SHP77 (cell line): ENCODE measurements around the gene GOLGA5.
A peak's percentile ranks its signal among the peaks of the same experiment; 100 is the strongest.
"Not testable (repeated sequence)": the region's sequence is repeated elsewhere in the genome, so short reads cannot be mapped to it uniquely, and the experiment has no call there.

Experiments
- DNase-seq, 2 experiments: peaks; one replicate each; lab custom pipeline; 2025; lab: John Stamatoyannopoulos, UW

GOLGA5 gene

DNA sequence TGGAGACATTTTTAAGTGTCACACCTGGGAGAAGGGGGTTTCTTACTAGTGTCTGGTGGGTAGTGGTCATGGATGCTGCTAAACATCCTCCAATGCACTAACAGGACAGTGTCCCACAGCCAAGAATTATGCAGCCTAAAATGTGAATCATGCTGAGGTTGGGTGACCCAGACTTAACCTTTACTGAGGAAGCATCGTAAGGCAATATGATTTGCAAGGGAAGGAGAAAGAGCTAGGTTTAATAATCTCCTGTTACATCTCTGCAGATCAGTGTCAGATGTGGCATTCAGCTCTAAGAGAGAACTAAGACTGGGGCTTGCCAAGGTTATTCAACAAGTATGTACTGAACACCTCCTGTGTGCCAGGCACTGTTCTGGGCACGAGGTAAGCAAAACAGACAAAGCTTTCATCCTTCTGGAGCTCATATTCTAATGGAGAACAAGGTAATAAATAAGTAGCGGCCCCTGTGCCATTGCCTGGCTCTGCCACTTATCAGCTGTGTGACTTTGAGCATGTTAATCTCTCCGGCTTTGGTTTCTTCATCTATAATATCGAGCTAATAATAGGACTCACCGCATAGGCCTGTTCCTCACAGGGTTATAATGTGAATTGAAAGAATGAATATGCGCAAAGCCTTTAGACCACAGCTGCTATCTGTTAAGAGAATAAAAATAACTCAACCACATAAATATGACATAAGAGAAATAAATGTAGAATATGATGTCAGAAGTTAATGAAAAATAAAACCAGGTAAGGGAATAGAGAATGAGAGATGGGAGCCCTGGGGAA lies 13.5 kb upstream of the GOLGA5 start:
- no peak for DNase-seq

DNA sequence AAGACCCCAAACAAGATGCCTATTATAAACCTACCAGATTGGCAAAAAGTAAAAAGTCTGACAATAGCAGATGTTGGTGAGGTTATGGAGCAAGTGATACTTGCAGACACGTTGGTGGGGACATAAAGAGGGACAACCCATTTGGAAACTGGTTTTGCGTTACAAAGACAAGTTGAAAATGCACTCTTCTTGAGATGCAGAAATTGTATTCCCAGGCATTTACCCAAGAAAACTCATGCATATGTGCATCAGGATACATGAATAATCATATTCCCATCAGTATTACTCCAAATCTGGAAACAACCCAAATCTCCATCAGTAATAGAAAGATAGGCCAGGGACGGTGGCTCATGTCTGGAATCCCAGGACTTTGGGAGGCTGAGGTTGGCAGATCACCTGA lies 12.8 kb upstream of the GOLGA5 start:
- no peak for DNase-seq

DNA sequence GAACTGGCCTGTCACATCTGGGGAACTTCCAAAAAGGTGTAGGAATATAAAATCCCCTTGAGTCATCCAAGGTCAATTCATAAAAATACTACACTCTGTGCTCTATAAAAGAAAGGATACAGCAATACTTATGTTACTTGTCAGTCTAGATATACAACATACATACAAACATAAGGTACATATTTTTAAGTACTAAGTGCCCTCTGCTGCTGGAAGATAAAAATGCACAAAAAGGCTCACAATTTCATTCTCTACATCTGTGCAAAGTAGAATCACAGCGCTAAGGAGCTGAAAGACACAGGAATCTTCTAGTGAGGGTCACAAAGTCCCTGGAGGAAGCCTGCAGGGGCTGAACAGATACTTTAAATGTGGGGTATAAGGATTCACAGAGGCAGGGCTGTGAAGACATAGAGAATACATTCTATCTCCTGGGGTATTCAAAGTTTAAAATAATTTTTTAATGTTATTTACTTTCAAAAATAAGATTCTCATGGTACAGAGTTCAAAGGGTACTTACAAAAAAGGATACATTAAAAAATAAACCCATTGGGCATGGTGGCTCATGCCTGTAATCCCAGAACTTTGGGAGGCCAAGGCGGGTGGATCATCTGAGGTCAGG lies 10.2 kb upstream of the GOLGA5 start:
- peak; percentile 38 to 40 for DNase-seq

DNA sequence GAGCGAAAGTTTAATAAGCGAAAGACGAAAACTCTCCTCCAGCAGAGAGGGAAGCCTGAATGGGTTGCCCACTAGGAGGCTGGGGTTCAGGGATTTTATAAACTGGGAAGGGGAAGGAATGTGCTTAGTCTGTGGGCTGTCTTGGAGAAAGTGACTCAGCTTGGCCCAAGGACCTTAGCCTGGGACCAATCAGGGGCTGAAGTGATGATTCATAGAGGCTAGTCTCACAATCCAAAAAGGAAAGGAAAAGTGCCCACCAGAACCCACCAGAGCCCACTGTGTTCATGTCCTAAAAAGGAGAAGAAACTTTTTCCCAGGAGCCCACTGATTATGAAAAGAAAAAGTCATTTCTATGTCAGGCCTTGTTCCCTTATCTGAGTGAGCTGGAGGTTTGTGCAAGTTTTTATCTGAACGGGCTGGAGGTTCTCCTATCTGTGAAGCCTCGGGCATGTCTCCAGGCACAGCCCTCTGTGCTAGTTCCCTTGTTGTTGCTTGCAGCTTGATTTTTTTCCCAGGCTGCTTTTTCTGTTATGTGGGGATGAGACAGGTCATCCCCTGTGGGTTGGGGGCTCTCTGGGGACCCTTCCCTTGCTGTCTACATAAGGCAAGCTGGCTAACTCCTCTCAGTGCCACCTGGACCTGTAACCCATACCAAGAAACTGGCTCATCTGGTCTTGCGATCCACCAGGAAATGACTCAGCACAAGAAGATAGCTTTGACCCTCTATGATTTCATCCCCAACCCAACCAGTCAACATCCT lies 8.3 kb upstream of the GOLGA5 start:
- no peak for DNase-seq

DNA sequence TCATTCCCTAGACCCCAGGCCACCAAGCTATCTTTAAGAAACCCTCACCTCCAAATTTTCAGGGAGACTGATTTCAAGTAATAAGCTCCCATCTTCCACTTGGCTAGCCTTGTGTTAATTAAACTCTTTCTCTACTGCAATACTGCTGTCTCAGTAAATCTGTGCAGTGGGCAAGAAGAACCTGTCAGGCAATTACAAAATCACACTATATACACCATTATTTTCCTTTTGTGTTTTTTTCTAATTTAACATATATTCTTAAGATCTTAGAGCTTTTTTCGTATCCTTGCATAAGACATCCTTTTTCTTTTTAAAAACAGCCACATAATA lies 7.7 kb upstream of the GOLGA5 start:
- no peak for DNase-seq

DNA sequence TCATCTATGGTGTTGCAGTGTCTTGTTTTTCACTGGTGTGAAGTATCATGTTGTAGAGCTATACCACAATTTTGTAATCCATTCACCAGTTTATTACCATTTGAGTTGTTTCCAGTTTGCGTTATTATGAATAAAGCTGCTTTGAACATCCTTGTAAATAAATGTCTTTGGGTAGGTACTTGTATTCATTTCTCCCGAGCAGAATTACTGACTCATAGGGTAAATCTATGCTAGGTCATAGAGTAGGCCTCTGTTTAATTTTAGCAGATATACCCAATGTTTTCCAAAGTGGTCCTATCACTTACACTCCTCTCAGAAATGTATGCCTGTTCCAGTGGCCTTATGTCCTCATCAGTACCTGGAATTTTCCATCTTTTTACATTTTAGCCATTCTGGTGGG lies 6.6 kb upstream of the GOLGA5 start:
- DNase-seq, result no peak

DNA sequence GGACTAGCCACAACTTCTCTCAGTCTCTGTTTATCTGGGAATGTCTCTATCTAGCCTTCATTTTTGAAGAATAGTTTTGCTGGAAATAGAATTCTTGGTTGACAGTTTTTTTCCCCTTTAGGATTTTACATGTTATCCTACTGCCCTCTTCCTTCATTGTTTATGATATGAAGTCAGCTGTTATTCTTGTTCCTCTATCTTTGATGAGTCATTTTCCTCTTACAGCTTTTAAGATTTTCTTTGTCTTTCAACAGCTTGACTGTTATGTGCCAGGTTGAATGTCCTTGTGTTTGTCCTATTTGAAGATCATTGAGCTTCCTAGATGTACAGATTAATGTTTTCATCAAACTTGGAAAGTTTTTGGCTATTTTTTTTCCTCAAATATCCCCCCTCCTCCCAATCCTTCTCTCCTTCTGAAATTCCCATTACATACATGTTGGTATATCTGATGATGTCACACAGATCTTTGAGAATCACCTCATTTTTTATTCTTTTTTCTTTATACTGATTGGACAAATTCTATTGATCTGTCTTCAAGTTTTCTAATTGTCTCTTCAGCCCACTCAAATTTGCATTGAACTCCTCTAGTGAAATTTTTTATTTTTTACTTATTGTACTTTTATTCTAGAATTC lies 4.5 kb upstream of the GOLGA5 start:
- DNase-seq, result no peak

DNA sequence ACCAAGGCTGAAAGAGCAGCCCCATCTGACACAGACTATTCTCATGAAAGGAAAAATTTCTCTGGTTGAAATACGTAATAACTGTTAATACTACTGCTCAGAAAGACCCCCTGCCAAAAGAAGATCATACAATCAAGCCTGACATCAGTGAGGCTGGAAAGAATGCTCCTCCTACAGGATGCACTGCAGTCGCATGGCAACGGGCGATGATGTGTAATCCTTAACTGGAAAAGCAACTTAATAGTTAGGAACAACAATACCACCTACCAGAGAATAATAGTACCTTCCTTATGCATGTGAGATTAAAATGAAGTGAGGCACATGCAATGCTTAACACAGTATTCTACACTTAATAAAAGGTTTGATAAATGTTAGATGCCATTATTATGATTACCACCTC lies 1.2 kb upstream of the GOLGA5 start:
- peak; percentile 6 to 9 for DNase-seq

DNA sequence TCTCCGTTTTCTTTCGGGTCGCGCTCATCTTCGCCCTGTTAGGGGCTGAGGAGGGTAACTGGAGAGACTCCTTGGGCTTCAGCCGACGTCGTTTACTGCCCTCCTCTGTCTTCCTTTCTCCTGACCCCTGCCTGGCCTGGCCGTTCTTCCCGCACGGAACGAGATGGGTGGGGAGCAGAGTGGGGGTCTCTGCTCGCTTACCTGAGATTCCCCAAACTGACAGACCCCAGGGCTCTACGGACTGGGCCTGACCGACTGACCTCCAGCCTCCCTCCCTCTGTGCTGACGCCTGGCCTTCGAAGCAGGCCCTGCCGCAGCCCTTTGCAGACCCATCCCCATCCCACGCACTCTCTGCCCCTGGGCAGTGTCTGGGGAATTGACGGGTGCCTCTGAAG lies 439 bp downstream of the GOLGA5 start:
- no peak for DNase-seq

DNA sequence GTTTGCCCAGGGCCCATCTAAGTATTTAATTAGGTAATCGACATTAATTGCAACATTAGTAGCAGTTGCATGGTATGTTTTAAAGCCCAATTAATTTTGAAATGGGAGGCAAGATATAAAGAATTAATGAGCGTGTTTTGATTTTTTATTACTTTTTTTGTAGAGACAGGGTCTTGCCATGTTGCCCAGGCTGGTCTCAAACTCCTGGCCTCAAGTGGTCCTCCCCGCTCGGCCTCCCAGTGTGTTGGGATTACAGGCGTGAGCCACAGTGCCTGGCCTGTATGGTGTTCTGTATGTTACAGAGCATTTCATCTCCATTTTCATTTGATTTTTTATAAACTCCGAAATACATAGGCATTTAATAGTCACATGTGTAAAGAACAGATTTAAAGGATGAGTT lies 856 bp downstream of the GOLGA5 start:
- no peak for DNase-seq

DNA sequence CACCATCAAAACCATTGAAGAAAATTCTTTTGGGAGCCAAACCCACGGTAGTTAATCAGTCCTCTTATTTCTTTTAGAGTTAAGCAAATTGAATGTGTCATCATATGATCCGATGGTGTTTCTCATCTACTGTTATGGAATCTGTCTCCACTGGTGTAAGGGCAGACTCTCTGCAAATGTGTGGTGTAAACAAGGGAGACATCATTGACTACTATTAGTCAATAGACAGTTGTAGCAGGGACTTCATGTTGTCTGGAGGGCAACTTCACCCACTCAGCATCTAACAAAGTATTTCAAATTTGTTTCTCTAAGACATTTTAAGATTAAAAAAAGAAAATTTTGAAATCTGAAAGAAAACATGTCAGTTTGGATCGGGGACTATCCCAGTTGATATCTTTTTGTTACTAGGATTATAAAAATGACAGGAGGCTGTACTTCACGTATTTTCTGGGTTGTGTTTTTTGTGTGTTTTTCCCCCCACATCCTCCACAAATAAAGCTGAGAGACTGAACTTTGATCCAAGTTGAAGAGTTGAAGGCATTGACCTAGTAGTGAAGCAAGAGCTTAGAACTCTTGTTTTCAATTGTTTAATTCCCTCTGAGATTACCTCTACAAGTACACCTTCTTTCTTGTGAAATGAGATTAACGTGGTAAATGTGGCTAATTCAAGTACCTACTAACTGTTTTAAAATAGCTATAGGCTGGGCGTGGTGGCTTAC lies 4.0 kb downstream of the GOLGA5 start:
- DNase-seq, result no peak

DNA sequence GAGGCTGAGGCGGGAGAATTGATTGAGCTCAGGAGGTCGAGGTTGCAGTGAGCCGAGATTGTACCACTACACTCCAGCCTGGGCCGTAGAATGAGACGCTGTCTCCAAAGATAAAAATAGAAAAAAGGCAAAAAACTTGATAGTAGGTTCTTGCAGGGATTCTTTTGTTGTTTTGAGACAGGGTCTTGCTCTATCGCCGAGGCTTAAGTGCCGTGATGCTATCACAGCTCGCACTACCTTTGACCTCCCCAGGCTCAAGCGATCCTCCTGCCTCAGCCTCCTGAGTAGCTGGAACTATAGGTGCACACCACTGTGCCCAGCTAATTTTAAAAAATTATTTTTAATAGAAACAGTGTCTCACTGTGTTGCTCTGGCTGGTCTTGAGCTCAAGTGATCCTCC lies 4.7 kb downstream of the GOLGA5 start:
- DNase-seq, result no peak

DNA sequence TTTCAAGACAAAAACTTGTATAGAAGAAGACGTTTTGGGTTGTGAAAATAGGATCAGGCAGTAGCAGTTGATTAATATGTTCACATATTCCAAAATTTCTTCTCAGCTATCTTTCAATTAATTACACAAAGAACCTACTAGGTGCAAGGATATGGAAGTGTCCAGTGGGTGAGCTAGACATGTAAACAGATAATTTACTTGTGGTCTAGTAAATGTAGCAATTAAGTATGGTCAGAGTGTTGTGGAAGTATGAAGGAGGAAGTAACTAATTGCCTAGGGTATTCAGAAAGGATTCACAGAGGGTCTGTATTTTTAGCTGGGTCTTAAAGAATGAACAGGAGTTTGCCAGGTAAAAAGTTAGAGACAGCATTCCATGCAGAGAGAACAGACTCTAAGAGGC lies 5.9 kb downstream of the GOLGA5 start:
- no peak for DNase-seq

DNA sequence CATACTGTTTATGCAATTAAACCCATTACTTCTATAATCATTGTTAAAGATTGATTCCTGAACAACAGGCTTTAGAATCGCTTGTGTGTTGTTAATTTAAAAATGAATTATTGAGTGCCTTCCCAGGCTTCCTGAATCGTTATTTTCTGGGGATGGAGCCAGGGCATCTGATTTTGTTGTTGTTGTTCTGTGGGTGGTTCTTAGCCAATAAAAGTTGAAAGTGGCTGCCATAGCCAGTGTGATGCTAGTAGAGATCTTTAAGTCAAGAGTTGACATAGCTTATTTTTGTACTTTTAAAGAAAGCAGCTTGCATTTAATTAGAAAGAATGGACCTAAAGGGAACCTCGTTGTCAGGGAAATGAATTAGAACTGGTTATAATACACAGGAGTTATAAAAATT lies 6.4 kb downstream of the GOLGA5 start:
- no peak for DNase-seq

DNA sequence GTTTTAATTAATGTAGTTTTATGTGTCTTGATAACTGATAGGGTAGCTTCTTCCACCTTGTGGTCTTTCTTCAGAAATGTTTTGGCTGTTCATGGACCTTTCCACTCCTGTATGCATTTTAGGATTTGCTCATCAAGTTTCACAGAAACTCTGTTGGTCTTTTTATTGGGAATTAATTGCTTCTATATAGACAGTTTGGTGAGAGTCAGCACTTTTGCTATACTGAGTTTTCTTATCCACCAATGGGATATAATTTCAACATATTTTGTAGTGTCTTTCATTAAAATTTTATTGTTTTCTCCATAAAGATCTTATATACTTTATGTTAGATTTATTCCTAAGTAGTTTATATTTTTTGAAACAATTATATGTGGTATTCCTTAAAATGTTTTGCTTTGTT lies 7.8 kb downstream of the GOLGA5 start:
- DNase-seq, result no peak

DNA sequence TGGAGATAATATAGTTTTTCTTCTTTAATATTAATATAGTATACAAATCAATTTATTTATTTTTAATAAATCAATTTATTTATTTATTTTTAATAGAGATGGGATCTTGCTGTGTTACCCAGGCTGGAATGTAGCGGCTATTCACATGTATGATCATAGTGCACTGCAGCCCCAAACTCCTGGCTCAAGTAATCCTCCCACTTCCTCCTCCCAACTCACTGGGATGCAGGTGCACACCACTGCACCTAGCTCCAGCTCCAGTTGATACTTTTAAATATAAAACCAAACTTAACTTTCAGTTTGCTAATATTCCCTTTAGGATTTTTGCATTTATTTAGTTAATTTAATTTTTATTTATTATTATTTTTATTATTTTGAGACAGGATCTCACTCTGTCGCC lies 8.6 kb downstream of the GOLGA5 start:
- DNase-seq, result no peak

DNA sequence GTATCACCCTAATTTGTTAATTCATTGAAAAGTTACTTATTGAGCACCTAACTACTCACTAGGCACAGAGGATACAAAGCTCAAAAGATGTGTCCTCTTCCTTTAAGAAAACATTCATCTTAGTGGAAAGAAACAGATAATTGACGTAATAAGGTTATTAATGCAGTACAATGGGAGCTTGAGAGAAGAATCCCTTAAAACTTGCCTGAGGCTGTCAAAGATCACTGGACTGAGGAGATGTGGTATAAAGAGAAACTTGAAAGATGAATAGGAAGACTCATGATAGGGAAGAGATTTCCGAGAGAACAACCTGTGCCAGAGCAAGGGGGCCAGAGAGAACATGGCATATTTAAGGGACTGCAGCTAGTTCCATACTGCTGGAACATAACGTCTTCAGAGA lies 19.1 kb downstream of the GOLGA5 start:
- DNase-seq, result no peak

DNA sequence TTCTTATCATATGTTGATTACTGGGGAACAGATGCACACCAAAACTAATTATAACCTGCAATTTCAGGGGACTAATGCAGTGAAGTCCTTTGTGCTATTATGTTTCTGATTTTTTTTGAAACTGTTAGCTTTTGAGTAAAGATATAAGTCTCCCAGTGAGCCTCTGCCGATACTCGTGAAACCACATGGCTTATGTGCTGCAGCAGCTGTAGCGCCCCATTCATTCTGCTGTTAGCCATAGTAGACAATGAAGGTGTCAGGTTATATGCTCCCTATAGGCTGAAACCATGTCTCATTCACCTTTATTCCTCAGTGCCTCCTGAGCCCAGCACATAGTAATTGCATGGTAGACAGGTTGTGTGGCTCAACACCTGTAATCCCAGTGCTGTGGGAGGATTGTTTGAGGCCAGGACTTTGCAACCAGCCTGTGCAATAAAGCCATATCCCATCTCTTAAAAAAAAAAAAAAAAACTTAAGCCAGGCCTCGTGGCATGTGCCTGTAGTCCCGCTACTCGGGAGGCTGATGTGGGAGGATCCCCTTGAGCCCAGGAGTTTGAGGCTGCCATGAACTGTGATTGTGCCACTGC lies 25.0 kb downstream of the GOLGA5 start:
- no peak for DNase-seq

DNA sequence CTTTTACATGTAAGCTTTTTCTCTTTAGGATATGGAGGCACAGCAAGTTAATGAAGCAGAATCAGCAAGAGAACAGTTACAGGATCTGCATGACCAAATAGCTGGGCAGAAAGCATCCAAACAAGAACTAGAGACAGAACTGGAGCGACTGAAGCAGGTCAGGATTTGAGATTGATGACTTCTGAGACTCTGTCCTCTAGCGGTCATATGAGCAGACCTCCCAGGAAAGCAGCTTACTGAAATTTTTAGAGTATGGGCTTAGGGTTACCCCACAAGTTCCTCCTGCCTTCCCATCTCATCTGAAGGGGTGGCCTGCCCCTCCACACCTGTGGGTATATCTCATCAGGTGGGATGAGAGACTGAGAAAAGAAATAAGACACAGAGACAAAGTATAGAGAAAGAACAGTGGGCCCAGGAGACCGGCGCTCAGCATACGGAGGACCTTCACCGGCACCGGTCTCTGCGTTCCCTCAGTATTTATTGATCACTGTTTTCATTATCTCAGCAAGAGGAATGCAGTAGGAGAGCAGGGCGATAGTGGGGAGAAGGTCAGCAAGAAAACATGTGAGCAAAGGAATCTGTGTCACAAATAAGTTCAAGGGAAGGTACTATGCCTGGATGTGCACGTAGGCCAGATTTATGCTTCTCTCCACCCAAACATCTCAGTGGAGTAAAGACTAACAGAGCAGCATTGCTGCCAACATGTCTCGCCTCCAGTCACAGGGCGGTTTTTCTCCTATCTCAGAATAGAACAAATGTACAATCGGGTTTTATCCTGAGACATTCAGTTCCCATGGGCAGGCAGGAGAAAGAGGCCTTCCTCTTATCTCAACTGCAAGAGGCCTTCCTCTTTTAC lies 25.8 kb downstream of the GOLGA5 start:
- DNase-seq, result not testable (repeated sequence)

DNA sequence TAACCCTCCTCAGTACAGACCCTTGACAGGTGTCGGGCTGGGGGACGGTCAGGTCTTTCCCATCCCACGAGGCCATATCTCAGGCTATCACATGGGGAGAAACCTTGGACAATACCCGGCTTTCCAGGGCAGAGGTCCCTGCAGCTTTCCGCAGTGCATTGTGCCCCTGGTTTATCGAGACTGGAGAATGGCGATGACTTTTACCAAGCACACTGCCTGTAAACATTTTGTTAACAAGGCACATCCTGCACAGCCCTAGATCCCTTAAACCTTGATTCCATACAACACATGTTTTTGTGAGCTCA lies 26.4 kb downstream of the GOLGA5 start:
- DNase-seq, result not testable (repeated sequence)

DNA sequence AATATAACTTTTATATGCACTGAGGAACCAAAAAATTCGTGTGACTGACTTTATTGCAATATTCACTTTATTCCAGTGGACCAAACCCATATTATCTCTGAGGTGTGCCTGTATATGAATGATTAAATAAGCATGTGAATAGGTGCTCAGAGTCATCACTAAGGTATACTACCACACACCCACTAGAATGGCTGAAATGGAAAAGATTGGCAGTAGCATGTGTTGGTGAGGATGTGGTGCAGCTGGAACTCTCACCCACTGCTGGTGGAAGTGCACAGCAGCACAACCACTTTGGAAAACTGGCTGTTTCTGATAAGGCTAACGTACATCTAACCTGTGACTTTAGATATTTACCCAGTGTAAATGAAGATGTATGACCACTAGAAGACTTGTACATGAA lies 36.8 kb downstream of the GOLGA5 start:
- no peak for DNase-seq
